ENCODE measurements around the gene PRAMEF17.
"Not testable (repeated sequence)": the region's sequence is repeated elsewhere in the genome, so short reads cannot be mapped to it uniquely, and the experiment has no call there.

DNA sequence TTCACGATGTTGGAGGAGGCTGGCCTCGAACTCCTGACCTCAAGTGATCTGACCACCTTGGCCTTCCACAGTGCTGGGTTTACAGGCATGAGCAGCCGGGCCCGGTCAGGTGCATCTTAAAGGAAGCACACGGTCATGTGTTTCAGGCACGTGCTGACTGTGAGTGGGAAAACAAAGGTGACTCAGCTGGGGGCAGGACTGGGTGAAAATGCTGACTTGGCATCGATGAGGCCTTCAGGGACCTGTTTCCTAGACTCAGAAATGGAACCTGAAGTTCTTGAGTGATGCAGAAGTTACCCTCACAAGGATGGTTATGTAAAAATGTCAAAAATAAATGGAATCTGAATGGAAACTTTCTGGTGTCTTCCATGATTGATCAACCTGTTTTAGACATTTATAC, 3.6 kb downstream of the PRAMEF17 start:
- TF ChIP-seq POLR2AphosphoS5, POLR2A (IDR thresholded peaks at IDR 0.05): not testable (repeated sequence)

Data from upper lobe of left lung (tissue), 4 donors.